DMS 273 treated with DMSO at 0.1 percent for 48 hours (cell line): ENCODE measurements around the gene GDPD4.
"Not testable (repeated sequence)": the region's sequence is repeated elsewhere in the genome, so short reads cannot be mapped to it uniquely, and the experiment has no call there.

Experiments used
- DNase-seq: peaks from one replicate; lab custom pipeline; 2025; lab: John Stamatoyannopoulos, UW

The GDPD4 gene

DNA sequence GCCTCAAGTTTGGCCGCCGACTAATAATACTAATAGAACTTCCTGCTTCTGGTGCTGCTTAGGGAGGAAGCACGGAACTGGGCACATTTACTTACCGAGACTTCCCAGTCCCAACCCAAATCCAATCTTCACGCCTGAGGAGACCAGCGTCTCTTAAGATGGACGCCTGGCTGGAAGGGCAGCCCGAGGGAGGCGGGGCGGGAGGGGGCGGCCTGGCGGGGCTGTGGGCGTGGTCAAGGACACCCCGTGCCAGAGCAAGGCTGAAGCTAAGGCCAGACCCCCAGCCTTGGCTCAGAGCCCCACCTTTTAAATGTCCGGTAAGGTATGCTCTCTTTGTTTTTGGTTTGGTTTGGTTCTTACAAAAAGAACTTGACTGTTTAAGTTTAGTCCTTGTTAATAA lies at the start of gene GDPD4:
Gene GDPD4, minus strand, starts transcription at position 177 of the 400 bp plus-strand sequence. CDS start 16,549 bp downstream, outside the sequence.
- DNase-seq, result no peak

- no peak for DNase-seq
Observed at GRCh38 chr11:77347948-77348347, 46.5 kb upstream of the GDPD4 start.

GRCh38 chr11:77346906-77347603 lies 45.6 kb upstream of the GDPD4 start:
- DNase-seq, result no peak

DNA sequence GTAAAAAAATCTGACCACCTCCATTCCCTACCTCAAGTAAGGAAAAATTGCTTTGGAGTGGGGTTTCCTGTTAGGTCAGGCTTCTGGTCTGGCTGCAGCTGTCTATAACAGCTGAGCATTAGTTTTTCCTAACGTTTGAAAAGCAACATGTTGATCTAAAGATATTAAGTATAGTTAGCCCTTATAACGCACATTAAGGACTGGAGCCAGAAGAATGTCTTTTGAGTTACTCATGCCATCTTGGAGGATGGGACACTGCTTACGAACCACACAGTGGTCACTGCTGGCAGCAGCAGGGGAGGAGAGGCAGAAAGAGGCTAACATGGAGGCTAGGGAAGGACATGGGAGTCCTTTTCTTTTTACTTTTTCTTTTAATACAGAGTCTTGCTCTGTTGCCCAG lies 44.1 kb upstream of the GDPD4 start:
- DNase-seq, result no peak

DNA sequence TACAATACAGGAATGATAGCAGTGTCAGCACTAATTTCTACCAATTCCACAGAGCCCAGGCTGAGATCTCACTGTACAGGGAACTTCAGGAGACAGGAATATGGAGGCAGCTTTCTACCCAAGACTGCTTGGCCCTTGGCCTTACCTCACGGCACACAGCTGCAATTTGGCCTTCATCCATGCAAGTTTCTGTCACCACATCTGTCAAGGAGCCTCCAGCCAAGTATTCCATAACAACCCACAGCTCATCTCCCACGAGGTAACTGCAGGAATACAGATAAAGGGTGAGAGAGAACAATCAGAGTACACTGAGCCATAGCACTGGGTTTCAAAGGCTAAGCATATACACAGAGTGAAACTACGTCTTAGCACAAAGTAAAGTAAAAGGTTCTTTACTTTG lies 39.0 kb upstream of the GDPD4 start:
- no peak for DNase-seq

DNA sequence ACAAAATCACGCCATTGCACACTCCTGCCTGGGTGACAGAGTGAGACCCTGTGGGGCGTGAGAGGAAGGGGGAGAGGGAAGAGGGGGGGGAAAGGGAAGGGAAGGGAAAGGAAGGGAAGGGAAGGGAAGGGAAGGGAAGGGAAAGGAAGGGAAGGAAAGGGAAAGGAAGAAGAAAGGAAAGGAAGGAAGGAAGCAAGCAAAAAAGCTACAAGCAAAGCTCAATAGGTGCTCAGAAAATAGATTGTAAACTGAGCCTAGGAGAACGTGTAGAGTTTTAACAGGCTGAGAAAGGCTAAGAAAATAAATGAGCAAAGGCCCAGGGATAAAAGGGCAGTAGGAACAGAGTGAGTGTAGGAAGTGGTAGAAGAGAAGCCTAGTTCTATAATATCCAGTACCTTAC lies 30.8 kb upstream of the GDPD4 start:
- no peak for DNase-seq

DNA sequence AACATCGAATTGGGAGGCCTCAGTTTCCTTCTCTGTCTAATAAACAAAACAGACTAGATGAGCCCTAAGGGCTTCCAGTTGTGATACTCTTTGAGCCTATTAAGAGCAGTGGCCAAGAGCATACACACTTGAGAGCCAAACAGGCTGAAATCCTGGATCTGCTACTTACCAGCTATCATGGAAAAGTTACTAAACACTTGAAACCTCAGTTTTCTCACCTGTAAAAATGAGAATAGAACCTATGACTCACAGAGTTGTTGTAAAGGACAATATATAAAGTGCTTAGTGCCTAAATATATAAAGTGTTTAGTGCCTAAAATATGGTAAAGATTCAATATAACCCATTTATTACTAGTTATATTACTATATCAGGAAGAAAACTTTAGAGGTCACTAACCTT lies 23.7 kb upstream of the GDPD4 start:
- DNase-seq, result no peak

DNA sequence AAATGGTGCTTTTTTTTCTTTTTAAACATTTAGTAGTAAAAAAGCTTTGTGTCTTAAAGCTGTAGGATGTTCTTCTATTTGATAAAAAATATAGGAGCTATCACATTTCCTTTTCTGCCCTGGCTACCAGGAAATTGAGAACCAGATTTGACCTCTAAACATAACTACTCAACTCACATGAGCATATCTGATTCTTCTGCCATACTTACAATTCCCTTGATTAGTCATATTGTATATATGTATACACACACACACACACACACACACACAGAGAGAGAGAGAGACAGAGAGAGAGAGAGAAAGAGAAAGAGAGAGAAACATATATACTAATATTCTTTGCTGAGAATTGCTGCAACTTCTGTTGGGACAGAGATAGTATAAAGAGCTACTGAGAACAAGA lies 23.0 kb upstream of the GDPD4 start:
- DNase-seq, result no peak

- no peak for DNase-seq
Observed at GRCh38 chr11:77322926-77323590, 21.6 kb upstream of the GDPD4 start.

GRCh38 chr11:77322506-77322905 lies 21.0 kb upstream of the GDPD4 start:
- DNase-seq, result no peak

DNA sequence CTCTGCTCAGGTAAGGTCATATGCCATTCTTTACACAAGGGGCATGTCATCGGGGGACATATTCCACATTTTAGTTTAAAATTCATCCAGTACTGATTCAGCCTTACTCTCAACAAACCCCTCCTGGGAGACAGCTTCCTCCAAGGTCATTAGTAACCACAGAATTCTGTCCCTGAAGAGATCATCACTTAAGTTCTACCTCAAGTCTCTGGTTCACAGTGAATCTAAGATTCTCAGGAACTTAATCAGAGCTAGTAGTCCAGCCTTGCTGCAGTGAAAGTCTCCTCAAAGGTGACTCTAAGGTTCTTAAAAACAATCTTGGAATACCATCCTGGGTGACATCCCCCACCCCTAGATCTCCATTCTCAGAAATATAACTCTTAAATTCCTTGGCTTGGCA lies 18.9 kb upstream of the GDPD4 start:
- DNase-seq, result no peak

DNA sequence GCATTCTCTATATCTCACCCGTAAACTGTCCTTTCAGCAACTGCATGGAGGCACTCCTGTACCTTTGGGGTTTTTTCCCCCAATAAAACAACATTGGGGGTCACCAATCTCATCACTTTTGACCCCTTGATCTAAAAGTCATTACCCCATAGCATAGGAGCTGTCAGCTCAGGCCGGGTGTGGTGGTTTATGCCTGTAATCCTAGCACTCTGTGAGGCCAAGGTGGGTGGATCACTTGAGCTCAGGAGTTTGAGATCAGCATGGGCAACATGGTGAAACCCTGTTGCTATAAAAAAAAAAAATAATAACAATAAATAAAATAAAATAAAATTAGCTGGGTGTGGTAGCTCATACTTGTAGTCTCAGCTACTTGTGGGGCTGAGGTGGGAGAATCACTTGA lies 17.1 kb upstream of the GDPD4 start:
- no peak for DNase-seq

GRCh38 chr11:77316733-77317342 lies 15.4 kb upstream of the GDPD4 start:
- DNase-seq, result no peak

GRCh38 chr11:77312107-77312506 lies 10.6 kb upstream of the GDPD4 start:
- DNase-seq, result no peak

DNA sequence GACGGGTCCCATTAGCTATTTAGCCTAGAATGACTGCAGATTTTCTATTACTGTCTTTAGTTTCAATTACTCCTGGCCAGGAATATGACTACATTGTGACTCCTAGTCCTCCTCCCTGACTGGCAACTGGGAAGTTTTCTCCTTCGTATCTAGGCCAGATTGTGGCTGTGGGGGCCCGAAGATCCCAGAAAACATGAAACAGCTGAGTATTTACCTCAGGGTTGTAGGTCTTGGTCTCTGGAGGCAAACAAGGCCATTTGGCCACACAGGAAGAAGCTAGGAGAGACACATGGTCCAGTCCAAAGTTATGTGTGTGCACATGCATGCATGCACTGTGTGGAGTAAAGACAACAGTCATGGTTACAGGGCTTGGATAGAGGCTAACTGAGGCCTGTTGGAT lies 10.2 kb upstream of the GDPD4 start:
- DNase-seq, result no peak

- DNase-seq, result no peak
Observed at GRCh38 chr11:77310721-77311120, 9.2 kb upstream of the GDPD4 start.

GRCh38 chr11:77309401-77310085 lies 8.1 kb upstream of the GDPD4 start:
- no peak for DNase-seq

- DNase-seq, result no peak
Observed at GRCh38 chr11:77308838-77309237, 7.4 kb upstream of the GDPD4 start.

- DNase-seq, result no peak
Observed at GRCh38 chr11:77303328-77303727, 1.8 kb upstream of the GDPD4 start.

- DNase-seq, result no peak
Observed at GRCh38 chr11:77302752-77303151, 1.3 kb upstream of the GDPD4 start.

DNA sequence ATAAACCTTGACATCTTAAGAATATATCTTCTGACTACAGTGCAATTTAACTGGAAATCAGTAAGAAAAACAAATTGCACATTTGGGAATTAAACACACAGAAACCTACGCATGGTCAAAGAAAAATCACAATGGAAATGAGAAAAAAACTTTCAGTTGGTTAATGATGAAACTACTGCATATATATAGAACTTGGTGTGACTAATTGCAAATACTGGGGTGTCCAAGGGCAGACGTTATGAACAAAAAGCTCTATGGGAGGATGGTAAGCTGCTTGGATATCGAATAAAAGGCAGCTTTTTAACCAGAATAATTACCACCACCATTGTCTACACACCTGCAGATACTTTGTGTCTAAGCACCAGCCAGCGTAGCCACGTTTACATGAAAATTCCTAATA lies 791 bp downstream of the GDPD4 start:
- no peak for DNase-seq

DNA sequence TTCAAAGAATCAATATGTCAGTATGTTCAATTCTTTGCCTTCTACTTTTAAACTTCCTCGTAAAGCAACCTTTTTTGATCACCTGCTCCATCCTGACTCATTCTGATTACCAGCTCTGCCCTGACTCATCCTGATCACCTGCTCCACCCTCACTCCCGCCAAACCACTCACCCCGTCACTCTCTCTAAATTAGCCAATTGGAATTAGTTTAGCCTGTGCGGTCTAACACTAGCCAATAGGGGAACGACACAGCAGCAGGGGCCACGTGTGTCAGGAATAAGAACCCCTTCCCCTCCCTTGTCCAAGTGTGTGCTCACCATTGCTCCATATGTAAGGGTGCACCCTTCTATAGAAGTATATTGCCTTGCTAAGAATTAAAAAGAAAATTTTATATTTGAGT lies 1.5 kb downstream of the GDPD4 start:
- not testable (repeated sequence) for DNase-seq

DNA sequence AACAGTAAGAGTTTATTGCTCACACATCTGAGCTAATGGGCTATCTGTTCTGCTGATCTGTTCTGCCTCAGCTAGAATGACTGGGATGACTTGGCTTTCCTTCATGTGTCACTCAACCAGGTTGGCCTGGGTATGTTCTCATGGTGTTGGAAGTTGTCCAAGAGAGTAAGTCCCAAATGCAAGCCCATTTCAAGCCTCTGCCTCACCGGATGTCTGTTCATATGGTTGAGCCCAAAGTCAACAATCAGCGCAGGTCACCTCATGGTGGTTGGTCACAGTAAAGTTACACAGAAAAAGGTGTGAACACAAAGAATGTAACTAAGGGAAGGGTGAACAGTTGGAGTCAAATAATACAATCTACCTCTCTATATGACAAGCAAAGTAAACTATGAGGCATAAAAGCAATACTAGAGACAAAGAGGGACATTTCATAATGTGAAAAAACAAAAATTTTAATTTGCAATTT lies 1.9 kb downstream of the GDPD4 start:
- DNase-seq, result no peak
